ENCODE data around the gene NPM1.
"Not testable (repeated sequence)": the region's sequence is repeated elsewhere in the genome, so short reads cannot be mapped to it uniquely, and the experiment has no call there.

NPM1 gene

DNA sequence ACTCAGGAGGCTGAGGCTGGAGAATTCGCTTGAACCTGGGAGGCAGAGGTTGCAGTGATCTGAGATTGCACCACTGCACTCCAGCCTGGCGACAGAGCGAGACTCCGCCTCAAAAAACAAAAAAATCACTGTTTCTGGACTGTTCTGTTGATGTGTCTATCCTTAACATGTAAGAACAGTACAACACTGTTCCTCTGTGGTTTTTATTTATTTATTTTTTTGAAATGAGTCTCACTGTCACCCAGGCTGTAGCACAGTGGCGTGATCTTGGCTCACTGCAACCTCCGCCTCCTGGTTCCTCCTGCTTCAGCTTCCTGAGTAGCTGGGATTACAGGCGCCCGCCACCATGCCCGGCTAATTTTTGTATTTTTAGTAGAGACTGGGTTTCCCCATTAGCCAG is 11.0 kb downstream of the NPM1 start:
- not testable (repeated sequence) for H3K4me1 ChIP-seq (ENCODE audit: insufficient read depth, low read length); H3K4me3 ChIP-seq (ENCODE audit: low read length); H3K27ac ChIP-seq (ENCODE audit: low read depth, low read length); H3K27me3 ChIP-seq (ENCODE audit: insufficient read depth, low read length); H3K9me3 ChIP-seq (ENCODE audit: insufficient read depth, low read depth, low read length); H3K9ac ChIP-seq (ENCODE audit: low read depth, low read length)
- WGBS, result 97% methylated on average over 9 of the region's 9 CpGs
- H3K36me3 ChIP-seq (ENCODE audit: insufficient read depth, low read length), result peaks cover 89% of the 10 kb centered on the region

DNA sequence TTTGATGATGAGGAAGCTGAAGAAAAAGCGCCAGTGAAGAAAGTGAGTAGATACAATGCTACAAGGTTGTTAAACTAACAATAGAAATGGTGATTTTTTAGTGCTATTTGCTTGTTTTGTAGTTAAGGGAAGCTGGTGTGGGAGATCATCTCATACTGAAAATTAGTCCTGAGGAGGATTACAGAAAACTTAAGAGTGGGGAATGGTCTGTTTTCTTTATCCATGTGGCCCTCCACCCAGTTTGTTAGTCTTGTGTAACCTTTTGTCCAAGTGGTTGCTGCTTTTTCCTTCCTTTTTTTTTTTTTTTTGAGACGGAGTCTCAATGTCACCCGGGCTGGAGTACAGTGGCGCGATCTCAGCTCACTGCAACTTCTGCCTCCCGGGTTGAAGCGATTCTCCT is 12.5 kb downstream of the NPM1 start:
- Histone ChIP-seq H3K9me3 (ENCODE audit: insufficient read depth, low read depth, low read length) (no peaks in the 10 kb centered on the region; the same call in 1 of the 2 replicates), H3K9ac (ENCODE audit: low read depth, low read length) (no peak overlapping the region), H3K27me3 (ENCODE audit: insufficient read depth, low read length) (no peaks in the 10 kb centered on the region), H3K4me3 (ENCODE audit: low read length) (no peak overlapping the region), H3K4me1 (ENCODE audit: insufficient read depth, low read length) (0 out of 2 replicates have a peak, but pooled peaks cover 5% of the 10 kb centered on the region), H3K36me3 (ENCODE audit: insufficient read depth, low read length) (peaks cover 80% of the 10 kb centered on the region), H3K27ac (ENCODE audit: low read depth, low read length) (no peak overlapping the region)
- WGBS, result 96% methylated on average over 7 of the region's 7 CpGs

GRCh38 chr5:171401167-171401947 is 13.7 kb downstream of the NPM1 start:
- Histone ChIP-seq H3K4me3 (ENCODE audit: low read length) (no peak overlapping the region), H3K27me3 (ENCODE audit: insufficient read depth, low read length) (no peaks in the 10 kb centered on the region), H3K9ac (ENCODE audit: low read depth, low read length) (no peak overlapping the region), H3K27ac (ENCODE audit: low read depth, low read length) (no peak overlapping the region), H3K4me1 (ENCODE audit: insufficient read depth, low read length) (0 out of 2 replicates have a peak, but pooled peaks cover 5% of the 10 kb centered on the region), H3K36me3 (ENCODE audit: insufficient read depth, low read length) (peaks cover 80% of the 10 kb centered on the region), H3K9me3 (ENCODE audit: insufficient read depth, low read depth, low read length) (no peaks in the 10 kb centered on the region; the same call in 1 of the 2 replicates)
- whole genome bisulfite sequencing, result 97% methylated on average over 12 of the region's 13 CpGs

DNA sequence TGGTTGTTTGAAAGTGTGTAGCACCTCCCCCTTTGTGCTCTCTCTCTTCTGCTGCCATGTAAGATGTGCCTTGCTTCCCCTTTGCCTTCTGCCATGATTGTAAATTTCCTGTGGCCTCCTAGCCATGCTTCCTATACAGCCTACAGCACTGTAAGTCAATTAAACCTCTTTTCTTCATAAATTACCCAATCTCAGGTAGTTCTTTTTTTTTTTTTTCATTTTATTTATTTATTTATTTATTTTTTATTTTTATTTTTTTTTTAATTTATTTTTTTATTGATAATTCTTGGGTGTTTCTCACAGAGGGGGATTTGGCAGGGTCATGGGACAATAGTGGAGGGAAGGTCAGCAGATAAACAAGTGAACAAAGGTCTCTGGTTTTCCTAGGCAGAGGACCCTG is 15.1 kb downstream of the NPM1 start:
- H3K36me3 ChIP-seq (ENCODE audit: insufficient read depth, low read length), result peaks cover 80% of the 10 kb centered on the region
- not testable (repeated sequence) for H3K9ac ChIP-seq (ENCODE audit: low read depth, low read length); H3K9me3 ChIP-seq (ENCODE audit: insufficient read depth, low read depth, low read length); H3K27ac ChIP-seq (ENCODE audit: low read depth, low read length); H3K4me1 ChIP-seq (ENCODE audit: insufficient read depth, low read length); H3K27me3 ChIP-seq (ENCODE audit: insufficient read depth, low read length); H3K4me3 ChIP-seq (ENCODE audit: low read length)

- H3K9me3 ChIP-seq (ENCODE audit: insufficient read depth, low read depth, low read length), result no peaks in the 10 kb centered on the region; the same call in 1 of the 2 replicates
Measured at GRCh38 chr5:171405615-171406014, 18.0 kb downstream of the NPM1 start.

DNA sequence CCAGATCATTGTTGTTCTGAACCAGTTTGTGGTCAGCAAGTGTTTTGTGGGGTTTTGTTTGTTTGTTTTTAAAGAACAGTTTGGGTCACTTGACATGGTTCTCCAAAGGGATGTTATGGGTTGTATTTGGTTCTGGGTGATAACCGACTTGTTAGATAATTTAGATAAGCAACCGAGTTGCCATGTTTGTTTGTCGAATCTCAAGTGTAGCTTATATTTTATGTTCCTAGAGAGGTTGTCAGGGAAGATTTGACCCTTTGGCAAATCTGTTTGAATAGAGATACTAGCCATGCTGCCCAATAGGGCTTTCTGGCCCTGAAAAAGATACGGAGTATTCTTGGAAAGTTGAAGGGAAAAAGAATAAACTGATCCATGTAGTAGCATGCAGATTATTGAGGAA is 19.6 kb downstream of the NPM1 start:
- 93% methylated on average over 4 of the region's 4 CpGs for whole genome bisulfite sequencing
- Histone ChIP-seq H3K9me3 (ENCODE audit: insufficient read depth, low read depth, low read length) (no peaks in the 10 kb centered on the region), H3K4me1 (ENCODE audit: insufficient read depth, low read length) (no peaks in the 10 kb centered on the region), H3K27me3 (ENCODE audit: insufficient read depth, low read length) (no peaks in the 10 kb centered on the region), H3K36me3 (ENCODE audit: insufficient read depth, low read length) (peaks cover 79% of the 10 kb centered on the region), H3K9ac (ENCODE audit: low read depth, low read length) (no peak overlapping the region), H3K4me3 (ENCODE audit: low read length) (no peak overlapping the region), H3K27ac (ENCODE audit: low read depth, low read length) (no peak overlapping the region)

More at GRCh38 chr5:171405615-171406014, 18.0 kb downstream of the NPM1 start:
- Histone ChIP-seq H3K4me3 (ENCODE audit: low read length) (no peak overlapping the region), H3K36me3 (ENCODE audit: insufficient read depth, low read length) (peaks cover 79% of the 10 kb centered on the region), H3K27me3 (ENCODE audit: insufficient read depth, low read length) (no peaks in the 10 kb centered on the region), H3K27ac (ENCODE audit: low read depth, low read length) (no peak overlapping the region), H3K9ac (ENCODE audit: low read depth, low read length) (no peak overlapping the region), H3K4me1 (ENCODE audit: insufficient read depth, low read length) (no peaks in the 10 kb centered on the region)
- WGBS, result 88% methylated on average over 3 of the region's 3 CpGs

GRCh38 chr5:171409164-171410136 is 21.8 kb downstream of the NPM1 start:
- no peak overlapping the region for H3K9ac ChIP-seq (ENCODE audit: low read depth, low read length)
- 96% methylated on average over 8 of the region's 8 CpGs for WGBS
- peaks cover 92% of the 10 kb centered on the region for H3K36me3 ChIP-seq (ENCODE audit: insufficient read depth, low read length)

GRCh38 chr5:171410181-171410580 is 22.5 kb downstream of the NPM1 start:
- Histone ChIP-seq H3K27me3 (ENCODE audit: insufficient read depth, low read length) (no peaks in the 10 kb centered on the region), H3K9me3 (ENCODE audit: insufficient read depth, low read depth, low read length) (no peaks in the 10 kb centered on the region), H3K27ac (ENCODE audit: low read depth, low read length) (no peak overlapping the region), H3K4me3 (ENCODE audit: low read length) (no peak overlapping the region), H3K4me1 (ENCODE audit: insufficient read depth, low read length) (no peaks in the 10 kb centered on the region), H3K9ac (ENCODE audit: low read depth, low read length) (no peak overlapping the region), H3K36me3 (ENCODE audit: insufficient read depth, low read length) (peaks cover 86% of the 10 kb centered on the region)
- 38% methylated on average over 1 of the region's 1 CpG for WGBS

More at GRCh38 chr5:171409164-171410136, 21.8 kb downstream of the NPM1 start:
- Histone ChIP-seq H3K27ac (ENCODE audit: low read depth, low read length) (no peak overlapping the region), H3K4me1 (ENCODE audit: insufficient read depth, low read length) (no peaks in the 10 kb centered on the region), H3K27me3 (ENCODE audit: insufficient read depth, low read length) (no peaks in the 10 kb centered on the region), H3K9me3 (ENCODE audit: insufficient read depth, low read depth, low read length) (no peaks in the 10 kb centered on the region), H3K4me3 (ENCODE audit: low read length) (no peak overlapping the region)

- H3K4me1 ChIP-seq (ENCODE audit: insufficient read depth, low read length), result no peaks in the 10 kb centered on the region
- H3K27ac ChIP-seq (ENCODE audit: low read depth, low read length), result no peak overlapping the region
- H3K36me3 ChIP-seq (ENCODE audit: insufficient read depth, low read length), result peaks cover 66% of the 10 kb centered on the region
- H3K4me3 ChIP-seq (ENCODE audit: low read length), result no peak overlapping the region
- H3K27me3 ChIP-seq (ENCODE audit: insufficient read depth, low read length), result no peaks in the 10 kb centered on the region
- 95% methylated on average over 5 of the region's 5 CpGs for WGBS
- no peak overlapping the region for H3K9ac ChIP-seq (ENCODE audit: low read depth, low read length)
- no peaks in the 10 kb centered on the region for H3K9me3 ChIP-seq (ENCODE audit: insufficient read depth, low read depth, low read length)
Measured at GRCh38 chr5:171412186-171412585, 24.5 kb downstream of the NPM1 start.

GRCh38 chr5:171413153-171413910 is 25.7 kb downstream of the NPM1 start:
- Histone ChIP-seq H3K4me1 (ENCODE audit: insufficient read depth, low read length) (peaks cover 5% of the 10 kb centered on the region; the same call in 1 of the 2 replicates), H3K9me3 (ENCODE audit: insufficient read depth, low read depth, low read length) (no peaks in the 10 kb centered on the region), H3K27ac (ENCODE audit: low read depth, low read length) (no peak overlapping the region), H3K36me3 (ENCODE audit: insufficient read depth, low read length) (peaks cover 54% of the 10 kb centered on the region), H3K4me3 (ENCODE audit: low read length) (no peak overlapping the region), H3K27me3 (ENCODE audit: insufficient read depth, low read length) (no peaks in the 10 kb centered on the region), H3K9ac (ENCODE audit: low read depth, low read length) (no peak overlapping the region)
- WGBS, result 94% methylated on average over 2 of the region's 3 CpGs

All from HUES64 (cell line).